Ovary (tissue), 9 donors: ENCODE results near the gene GRHPR. TPM values are rescaled to one million over a fixed set of nuclear protein-coding genes. Genes with fewer than 3 reads are reported as not detected.

Source experiments
- DNase-seq, 5 donors: peaks; one replicate each; pipeline ENCODE4 v3.0.0-alpha.2; 2019 to 2020
- H3K27ac ChIP-seq, 2 donors: fragments of 200-600 bp; one replicate each; pipeline versions ENCODE4 v1.5.1 to v1.8.0; 2019 to 2022
- H3K27me3 ChIP-seq: fragments of 200-600 bp; one replicate; pipeline ENCODE4 v1.8.0; 2022
- H3K36me3 ChIP-seq: fragments of 200-600 bp; sonication (generic); one replicate; pipeline ENCODE4 v1.5.1; 2019
- H3K4me1 ChIP-seq: one replicate; pipeline ENCODE4 v1.8.1; 2013; ENCODE audit warnings: mild to moderate bottlenecking, moderate library complexity; ENCODE audit not compliant: insufficient read depth
- H3K4me3 ChIP-seq: fragments of 200-600 bp; sonication (generic); one replicate; pipeline ENCODE4 v1.5.1; 2017
- H3K9me3 ChIP-seq, 2 donors: fragments of 200-600 bp in 1 of 2; sonication (generic) in 1 of 2; one replicate each; pipeline versions ENCODE4 v1.5.1 to v1.8.1; 2013 to 2019; ENCODE audit warnings: mild to moderate bottlenecking in 1 of 2, moderate library complexity in 1 of 2
- EP300 ChIP-seq: sonication (generic); formaldehyde crosslinking; IDR thresholded peaks from one replicate; pipeline ENCODE4 v1.6.1; 2017; ENCODE audit warnings: antibody characterized with exemption
- POLR2A ChIP-seq: fragments of 450-650 bp; IDR thresholded peaks from one replicate; pipeline ENCODE4 v1.6.1; 2017; ENCODE audit warnings: antibody characterized with exemption, mild to moderate bottlenecking, moderate library complexity
- WGBS, 3 donors: extraction: QIAGEN DNeasy Blood & Tissue Kit in 1 of 3; methylation state at CpG; one replicate each; pipeline versions ENCODE4 v1.1.5 to v1.1.7; 2013 to 2017; 5-methylcytosine and 5-hydroxymethylcytosine counted together
- intact Hi-C, 4 donors: fragments of 100-400 bp; cut with DNase I; formaldehyde crosslinking; loops; one replicate each; pipeline versions ENCODE4 v1.11.0 to v1.15.1; 2022 to 2023
- polyA plus RNA-seq, 2 donors: library from polyadenylated mRNA; stranded (reverse); fragments of 200-250 nt in 1 of 2; fragments of 350-450 nt in 1 of 2; fragmentation: Illumina TruSeq in 1 of 2; extraction: RNeasy Lipid Tissue Mini Kit (QIAGEN cat#74804) in 1 of 2; gene quantifications; one replicate each; pipeline ENCODE4 v1.2.3, GENCODE V29; 2013 to 2014
- total RNA-seq, 7 donors: library from RNA; depleted of rRNA in 2 of 7; stranded (reverse); fragments of >200 nt in 2 of 7; fragmentation: NEBNext Ultra II Directional in 3 of 7; extraction: Animal tissue kit (Norgen Biotek cat#: 25700) in 3 of 7; gene quantifications; one replicate each; pipeline versions ENCODE4 v1.1.0 to v1.2.4, GENCODE V29; 2016 to 2023
- TF ChIP-seq, protein P1 (sequence below), 3 donors: fragments of 450-650 bp in 2 of 3; fragments of 200-600 bp in 1 of 3; IDR thresholded peaks; one replicate each; pipeline versions ENCODE4 v1.5.1 to v1.8.0; 2016 to 2022; ENCODE audit warnings: antibody characterized with exemption in 3 of 3, mild to moderate bottlenecking in 1 of 3
- donor health status: DM: no; HTN: no; CAD: no; lungs with moderate emphysema.
- donor health status: DM: no; HTN: no; CAD: no.
- donor health status: Bipolar disorder and iron deficiency.
- donor health status: DM: yes; HTN: yes; CAD: no.
- donor health status: DM: no; HTN: no; CAD: no.
- donor health status: DM: yes; HTN: yes; CAD: no.

The GRHPR gene
- total and polyA plus RNA-seq, 9 donors = 87.5 to 138 (median 93.2) TPM

DNA sequence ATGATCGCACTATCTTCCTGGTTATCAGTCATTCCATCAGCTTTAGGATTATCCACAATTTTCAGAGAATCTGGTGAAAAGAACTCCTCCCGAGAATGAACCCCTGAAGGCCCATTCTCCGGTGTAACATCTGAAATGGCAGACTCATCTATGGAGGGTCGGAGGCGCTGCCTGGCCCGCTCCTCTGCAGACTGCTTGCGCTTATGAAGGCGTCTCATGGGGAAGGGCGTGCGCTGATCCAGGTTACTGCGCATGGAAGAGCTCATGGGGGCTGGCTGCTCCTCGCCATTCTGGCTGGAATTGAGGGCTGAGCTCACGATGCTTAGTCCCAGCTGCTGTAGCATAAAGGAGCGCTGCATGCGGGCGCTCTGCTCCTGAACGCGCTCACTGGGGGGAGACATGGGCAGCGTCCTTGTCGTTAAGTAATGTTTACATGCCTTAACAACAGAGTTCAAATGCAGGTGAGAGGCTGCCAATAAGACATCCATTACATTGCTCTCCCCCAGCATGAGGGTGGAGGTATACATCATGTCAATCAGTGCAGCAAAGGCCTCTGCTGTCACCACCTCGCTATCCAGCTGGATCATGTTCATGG, 19.4 kb downstream of the GRHPR start:
- no peak for TF ChIP-seq POLR2A
- no peak for TF ChIP-seq EP300
- TF ChIP-seq, protein P1, sequence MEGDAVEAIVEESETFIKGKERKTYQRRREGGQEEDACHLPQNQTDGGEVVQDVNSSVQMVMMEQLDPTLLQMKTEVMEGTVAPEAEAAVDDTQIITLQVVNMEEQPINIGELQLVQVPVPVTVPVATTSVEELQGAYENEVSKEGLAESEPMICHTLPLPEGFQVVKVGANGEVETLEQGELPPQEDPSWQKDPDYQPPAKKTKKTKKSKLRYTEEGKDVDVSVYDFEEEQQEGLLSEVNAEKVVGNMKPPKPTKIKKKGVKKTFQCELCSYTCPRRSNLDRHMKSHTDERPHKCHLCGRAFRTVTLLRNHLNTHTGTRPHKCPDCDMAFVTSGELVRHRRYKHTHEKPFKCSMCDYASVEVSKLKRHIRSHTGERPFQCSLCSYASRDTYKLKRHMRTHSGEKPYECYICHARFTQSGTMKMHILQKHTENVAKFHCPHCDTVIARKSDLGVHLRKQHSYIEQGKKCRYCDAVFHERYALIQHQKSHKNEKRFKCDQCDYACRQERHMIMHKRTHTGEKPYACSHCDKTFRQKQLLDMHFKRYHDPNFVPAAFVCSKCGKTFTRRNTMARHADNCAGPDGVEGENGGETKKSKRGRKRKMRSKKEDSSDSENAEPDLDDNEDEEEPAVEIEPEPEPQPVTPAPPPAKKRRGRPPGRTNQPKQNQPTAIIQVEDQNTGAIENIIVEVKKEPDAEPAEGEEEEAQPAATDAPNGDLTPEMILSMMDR (IDR thresholded peaks at IDR 0.05) = no peak
- Histone ChIP-seq H3K27ac (no peak overlapping the region), H3K9me3 (no peaks in the 10 kb centered on the region), H3K27me3 (no peaks in the 10 kb centered on the region), H3K4me1 (no peaks in the 10 kb centered on the region), H3K36me3 (no peaks in the 10 kb centered on the region), H3K4me3 (no peak overlapping the region)
- 89 to 91% (median 89%) methylated on average over 21 of the region's 21 CpGs for WGBS, 3 donors
- intact Hi-C loops = no loop called here
- no peak for DNase-seq

DNA sequence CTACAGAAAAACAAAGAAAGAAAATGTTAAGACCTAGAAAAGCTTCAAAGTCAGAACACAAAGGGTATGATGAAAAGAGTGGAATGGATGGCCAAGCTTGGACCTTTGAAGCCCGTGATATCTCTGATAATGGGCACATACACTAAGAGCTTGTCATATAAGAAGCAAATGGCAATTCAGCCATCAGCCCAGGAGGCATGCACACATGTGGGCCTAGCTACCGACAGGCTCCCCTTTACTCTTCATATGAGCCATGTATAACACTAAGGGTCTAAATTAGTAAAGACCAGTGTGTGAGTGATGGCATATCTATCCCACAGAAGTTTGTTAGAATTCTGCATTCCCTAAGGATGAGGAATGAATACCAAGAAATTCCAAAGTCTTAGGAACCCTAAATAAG, 20.1 kb downstream of the GRHPR start:
- 79 to 91% (median 90%) methylated on average over 2 of the region's 2 CpGs for WGBS, 3 donors
- Histone ChIP-seq H3K9me3 (no peaks in the 10 kb centered on the region), H3K4me3 (no peak overlapping the region), H3K27me3 (no peaks in the 10 kb centered on the region), H3K4me1 (no peaks in the 10 kb centered on the region), H3K36me3 (no peaks in the 10 kb centered on the region), H3K27ac (no peak overlapping the region)
- intact Hi-C loops = no loop called here
- TF ChIP-seq EP300 (no peak), POLR2A (no peak)
- TF ChIP-seq, protein P1 (IDR thresholded peaks at IDR 0.05) = no peak
- DNase-seq = no peak

DNA sequence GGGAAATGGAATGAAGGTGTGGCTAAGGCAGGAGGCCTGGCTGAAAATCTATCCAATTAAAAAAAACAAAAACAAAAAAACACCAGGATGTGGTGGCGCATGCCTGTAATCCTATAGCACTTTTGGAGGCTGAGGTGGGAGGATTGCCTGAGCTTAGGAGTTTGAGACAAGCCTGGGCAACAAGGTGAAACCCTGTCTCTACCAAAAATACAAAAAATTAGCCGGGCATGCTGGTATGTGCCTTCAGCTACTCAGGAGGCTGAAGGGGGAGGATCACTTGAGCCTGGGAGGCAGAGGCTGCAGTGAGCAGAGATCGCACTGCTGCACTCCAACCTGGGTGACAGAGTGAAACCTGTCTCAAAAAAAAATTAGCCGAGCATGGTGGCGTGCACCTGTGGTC, 21.1 kb downstream of the GRHPR start:
- Histone ChIP-seq H3K4me3 (no peak overlapping the region), H3K4me1 (no peaks in the 10 kb centered on the region), H3K27ac (no peak overlapping the region), H3K27me3 (no peaks in the 10 kb centered on the region), H3K36me3 (no peaks in the 10 kb centered on the region), H3K9me3 (no peaks in the 10 kb centered on the region)
- TF ChIP-seq EP300 = no peak
- no peak for TF ChIP-seq POLR2A
- TF ChIP-seq, protein P1 (IDR thresholded peaks at IDR 0.05) = no peak
- intact Hi-C loops = no loop called here
- no peak for DNase-seq
- WGBS, 3 donors = 94 to 98% (median 98%) methylated on average over 5 of the region's 5 CpGs

DNA sequence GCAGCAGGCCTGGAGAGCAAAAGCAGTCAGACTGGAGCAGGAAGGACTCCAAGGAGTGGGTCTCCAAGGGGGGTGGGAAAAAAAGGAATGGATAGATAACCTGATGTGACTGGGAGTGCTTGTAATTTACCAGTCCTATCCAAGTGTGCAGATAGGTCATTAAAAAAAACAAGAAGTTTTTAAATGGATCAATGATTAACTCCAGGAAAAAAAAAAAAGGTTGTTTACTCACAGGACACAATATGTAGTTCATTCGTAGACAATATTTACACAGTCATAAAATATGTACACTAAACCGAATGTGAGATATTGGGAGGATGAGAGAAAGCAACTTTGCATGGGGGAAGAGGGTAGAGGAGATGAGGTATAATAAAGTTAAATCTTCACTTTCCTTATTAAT, 22.4 kb downstream of the GRHPR start:
- 48 to 67% (median 61%) methylated on average over 2 of the region's 2 CpGs for WGBS, 3 donors
- Histone ChIP-seq H3K36me3 (no peaks in the 10 kb centered on the region), H3K9me3 (no peaks in the 10 kb centered on the region), H3K27ac (no peak overlapping the region), H3K4me1 (no peaks in the 10 kb centered on the region), H3K4me3 (no peak overlapping the region), H3K27me3 (no peaks in the 10 kb centered on the region)
- DNase-seq = no peak
- no peak for TF ChIP-seq EP300
- TF ChIP-seq POLR2A = no peak
- TF ChIP-seq, protein P1 (IDR thresholded peaks at IDR 0.05) = no peak
- intact Hi-C loops = no loop called here
